ENCODE measurements around the gene GREB1. TPM values are rescaled to one million over a fixed set of nuclear protein-coding genes. Genes with fewer than 3 reads are reported as not detected.

The GREB1 gene
- total RNA-seq, 1 donor from 2014 or later, result 143 TPM

- TF ChIP-seq, protein P1, sequence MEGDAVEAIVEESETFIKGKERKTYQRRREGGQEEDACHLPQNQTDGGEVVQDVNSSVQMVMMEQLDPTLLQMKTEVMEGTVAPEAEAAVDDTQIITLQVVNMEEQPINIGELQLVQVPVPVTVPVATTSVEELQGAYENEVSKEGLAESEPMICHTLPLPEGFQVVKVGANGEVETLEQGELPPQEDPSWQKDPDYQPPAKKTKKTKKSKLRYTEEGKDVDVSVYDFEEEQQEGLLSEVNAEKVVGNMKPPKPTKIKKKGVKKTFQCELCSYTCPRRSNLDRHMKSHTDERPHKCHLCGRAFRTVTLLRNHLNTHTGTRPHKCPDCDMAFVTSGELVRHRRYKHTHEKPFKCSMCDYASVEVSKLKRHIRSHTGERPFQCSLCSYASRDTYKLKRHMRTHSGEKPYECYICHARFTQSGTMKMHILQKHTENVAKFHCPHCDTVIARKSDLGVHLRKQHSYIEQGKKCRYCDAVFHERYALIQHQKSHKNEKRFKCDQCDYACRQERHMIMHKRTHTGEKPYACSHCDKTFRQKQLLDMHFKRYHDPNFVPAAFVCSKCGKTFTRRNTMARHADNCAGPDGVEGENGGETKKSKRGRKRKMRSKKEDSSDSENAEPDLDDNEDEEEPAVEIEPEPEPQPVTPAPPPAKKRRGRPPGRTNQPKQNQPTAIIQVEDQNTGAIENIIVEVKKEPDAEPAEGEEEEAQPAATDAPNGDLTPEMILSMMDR (conservative IDR thresholded peaks at IDR 0.05), result peak; percentile 89
- Mint-ChIP-seq H3K9me3 (no peaks in the 10 kb centered on the region), H3K27ac (ENCODE audit: unreplicated experiment) (peak overlapping the region; percentile 37), H3K36me3 (ENCODE audit: low read depth) (no peaks in the 10 kb centered on the region), H3K4me1 (peaks cover 35% of the 10 kb centered on the region), H3K27me3 (ENCODE audit: low read depth) (peaks cover 20% of the 10 kb centered on the region), H3K4me3 (no peak overlapping the region)
- peak; percentile 59 for DNase-seq (ENCODE audit: low read depth, low spot score)
These were observed 148.1 kb downstream of the GREB1 start for GRCh38 chr2:11681722-11682589.

- TF ChIP-seq, protein P1 (conservative IDR thresholded peaks at IDR 0.05), result no peak
- Mint-ChIP-seq H3K4me1 (peaks cover 35% of the 10 kb centered on the region), H3K27ac (ENCODE audit: unreplicated experiment) (no peak overlapping the region), H3K27me3 (ENCODE audit: low read depth) (peaks cover 23% of the 10 kb centered on the region), H3K9me3 (no peaks in the 10 kb centered on the region), H3K4me3 (no peak overlapping the region), H3K36me3 (ENCODE audit: low read depth) (no peaks in the 10 kb centered on the region)
- DNase-seq (ENCODE audit: low read depth, low spot score), result no peak
These were observed 148.7 kb downstream of the GREB1 start for GRCh38 chr2:11682590-11682915.

- Mint-ChIP-seq H3K27me3 (ENCODE audit: low read depth) (peaks cover 23% of the 10 kb centered on the region), H3K9me3 (no peaks in the 10 kb centered on the region), H3K27ac (ENCODE audit: unreplicated experiment) (no peak overlapping the region), H3K4me3 (no peak overlapping the region), H3K4me1 (peaks cover 41% of the 10 kb centered on the region), H3K36me3 (ENCODE audit: low read depth) (no peaks in the 10 kb centered on the region)
- DNase-seq (ENCODE audit: low read depth, low spot score), result no peak
- TF ChIP-seq, protein P1 (conservative IDR thresholded peaks at IDR 0.05), result no peak
These were observed 149.6 kb downstream of the GREB1 start for GRCh38 chr2:11683476-11683875.

DNA sequence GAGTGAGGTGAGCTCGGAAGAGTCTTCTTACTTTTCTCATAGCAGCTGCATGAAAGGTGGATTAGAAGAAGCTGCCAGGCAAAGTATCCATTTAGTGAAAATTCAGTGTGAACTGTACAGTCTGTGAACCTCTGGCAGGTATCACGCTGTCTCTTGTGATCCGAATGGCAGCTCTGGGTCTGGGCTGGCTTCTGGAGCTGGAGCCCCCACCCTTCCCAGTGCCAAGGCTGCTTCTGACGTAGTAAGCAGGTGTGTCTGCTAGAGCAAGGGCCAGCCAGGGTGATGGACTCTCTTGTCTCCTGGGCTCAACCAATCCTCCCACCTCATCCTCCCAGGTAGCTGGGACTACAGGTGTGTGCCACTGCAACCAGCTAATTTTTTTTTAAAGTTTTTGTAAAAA, 150.1 kb downstream of the GREB1 start:
- H3K4me3 Mint-ChIP-seq, result no peak overlapping the region
- DNase-seq (ENCODE audit: low read depth, low spot score), result no peak
- no peaks in the 10 kb centered on the region for H3K36me3 Mint-ChIP-seq (ENCODE audit: low read depth)
- TF ChIP-seq, protein P1 (conservative IDR thresholded peaks at IDR 0.05), result no peak
- H3K27ac Mint-ChIP-seq (ENCODE audit: unreplicated experiment), result no peak overlapping the region
- H3K9me3 Mint-ChIP-seq, result no peaks in the 10 kb centered on the region
- H3K4me1 Mint-ChIP-seq, result peaks cover 44% of the 10 kb centered on the region
- H3K27me3 Mint-ChIP-seq (ENCODE audit: low read depth), result peaks cover 23% of the 10 kb centered on the region

DNA sequence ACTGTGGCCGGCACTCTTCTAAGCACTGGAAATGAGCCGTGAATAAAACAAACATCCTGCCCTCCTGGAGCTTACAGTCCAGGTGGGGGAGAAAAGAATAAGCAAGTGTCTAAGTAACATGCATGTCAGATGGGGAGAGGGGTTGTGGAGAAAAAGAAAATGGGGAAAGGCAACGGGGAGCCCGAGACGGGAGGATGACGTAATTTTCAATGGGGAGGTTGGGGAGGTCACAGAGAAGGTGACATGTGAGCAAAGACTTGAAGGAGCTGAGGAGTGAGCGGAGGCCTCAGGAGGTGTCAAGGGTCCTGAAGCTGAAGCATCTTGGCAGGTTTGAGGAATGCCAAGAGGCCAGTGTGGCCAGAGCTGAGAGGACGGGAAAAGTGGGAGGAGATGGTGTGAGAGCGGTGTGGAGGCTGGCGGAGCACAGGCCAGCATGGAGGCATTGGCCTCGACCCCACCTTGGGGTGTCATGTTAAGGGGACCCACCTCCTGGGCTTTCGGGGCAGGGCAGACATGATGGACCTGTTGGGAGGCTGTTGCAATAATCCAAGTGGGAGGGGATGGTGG, 151.1 kb downstream of the GREB1 start:
- Mint-ChIP-seq H3K36me3 (ENCODE audit: low read depth) (no peaks in the 10 kb centered on the region), H3K4me1 (peaks cover 37% of the 10 kb centered on the region), H3K27me3 (ENCODE audit: low read depth) (peaks cover 23% of the 10 kb centered on the region), H3K9me3 (no peaks in the 10 kb centered on the region), H3K4me3 (no peak overlapping the region), H3K27ac (ENCODE audit: unreplicated experiment) (no peak overlapping the region)
- DNase-seq (ENCODE audit: low read depth, low spot score), result no peak
- TF ChIP-seq, protein P1 (conservative IDR thresholded peaks at IDR 0.05), result no peak

All from neural crest cell (in vitro differentiated cells).